CD14-positive monocyte (primary cell): ENCODE results near the gene RPL9. TPM values are rescaled to one million over a fixed set of nuclear protein-coding genes. Genes with fewer than 3 reads are reported as not detected.

Experiments
- DNase-seq, 3 donors: peaks; one replicate each; pipeline ENCODE4 v3.0.0-alpha.2; 2011 to 2022
- H2AFZ ChIP-seq: 2 replicates; pipeline ENCODE4 v1.6.0; 2012; ENCODE audit warnings: mild to moderate bottlenecking, low read depth, low read length, inconsistent platforms; ENCODE audit not compliant: insufficient read depth, poor library complexity, severe bottlenecking
- H3K27ac ChIP-seq, 2 donors: 1 replicate in 1 of 2; 2 replicates in 1 of 2; pipeline ENCODE4 v1.5.1; 2012 to 2013; ENCODE audit warnings: low read length in 2 of 2, control low read depth in 1 of 2, inconsistent platforms in 1 of 2, low read depth in 1 of 2, mild to moderate bottlenecking in 1 of 2
- H3K27me3 ChIP-seq, 2 donors: one replicate each; pipeline versions ENCODE4 v1.6.0 to v1.6.1; 2011 to 2013; ENCODE audit warnings: low read length in 2 of 2; ENCODE audit not compliant: control insufficient read depth in 2 of 2, insufficient read depth in 2 of 2
- H3K36me3 ChIP-seq, 2 donors: replicated peaks in 1 of 2; 1 replicate in 1 of 2; 2 replicates in 1 of 2; pipeline versions ENCODE4 v1.5.1 to v1.6.1; 2012 to 2013; ENCODE audit warnings: low read length in 2 of 2, control low read depth in 1 of 2, inconsistent platforms in 1 of 2, mild to moderate bottlenecking in 1 of 2; ENCODE audit not compliant: insufficient read depth in 2 of 2, control insufficient read depth in 1 of 2
- H3K4me1 ChIP-seq, 2 donors: 1 replicate in 1 of 2; 2 replicates in 1 of 2; pipeline versions ENCODE4 v1.5.1 to v1.6.1; 2012 to 2013; ENCODE audit warnings: low read length in 2 of 2, control low read depth in 1 of 2, inconsistent platforms in 1 of 2, mild to moderate bottlenecking in 1 of 2, moderate library complexity in 1 of 2; ENCODE audit not compliant: insufficient read depth in 2 of 2, control insufficient read depth in 1 of 2
- H3K4me2 ChIP-seq: replicated peaks from 2 replicates; pipeline ENCODE3; 2012; ENCODE audit warnings: low read length, moderate library complexity, mild to moderate bottlenecking; ENCODE audit not compliant: poor library complexity, severe bottlenecking; ENCODE audit errors: extremely low read depth
- H3K4me3 ChIP-seq, 3 experiments: fragments of 200-600 bp in 1 of 3; sonication (generic) in 1 of 3; replicated peaks in 1 of 3; 1 replicate in 2 of 3; 2 replicates in 1 of 3; pipeline ENCODE4 v1.5.1; 2011 to 2013; ENCODE audit warnings: low read length in 3 of 3, mild to moderate bottlenecking in 3 of 3, control low read depth in 2 of 3, low read depth in 2 of 3, inconsistent platforms in 1 of 3, moderate library complexity in 1 of 3
- H3K79me2 ChIP-seq: 2 replicates; pipeline ENCODE4 v1.6.0; 2012; ENCODE audit warnings: mild to moderate bottlenecking, control low read depth, inconsistent platforms, low read length, moderate library complexity; ENCODE audit not compliant: insufficient read depth
- H3K9ac ChIP-seq: 2 replicates; pipeline ENCODE4 v1.6.0; 2017; ENCODE audit warnings: low read length, mild to moderate bottlenecking; ENCODE audit not compliant: insufficient read depth, poor library complexity, severe bottlenecking
- H3K9me3 ChIP-seq, 2 donors: replicated peaks in 1 of 2; 1 replicate in 1 of 2; 2 replicates in 1 of 2; pipeline versions ENCODE4 v1.5.1 to v1.6.1; 2012 to 2013; ENCODE audit warnings: low read length in 2 of 2, control low read depth in 1 of 2; ENCODE audit not compliant: control insufficient read depth in 1 of 2, insufficient read depth in 1 of 2
- H4K20me1 ChIP-seq: 2 replicates; pipeline ENCODE4 v1.6.0; 2012; ENCODE audit warnings: mild to moderate bottlenecking, low read length, control low read depth, moderate library complexity; ENCODE audit not compliant: insufficient read depth
- H3K27ac Mint-ChIP-seq, 7 donors: one replicate each; pipeline ENCODE4 v1.8.0; 2020; ENCODE audit warnings: mild to moderate bottlenecking in 7 of 7, mixed read lengths in 7 of 7, moderate library complexity in 6 of 7, inconsistent platforms in 2 of 7
- H3K27me3 Mint-ChIP-seq, 3 donors: one replicate each; pipeline ENCODE4 v1.8.0; 2021 to 2022; ENCODE audit warnings: low read depth in 3 of 3, mild to moderate bottlenecking in 3 of 3, mixed read lengths in 3 of 3, moderate library complexity in 3 of 3, inconsistent platforms in 1 of 3
- H3K36me3 Mint-ChIP-seq, 2 donors: one replicate each; pipeline ENCODE4 v1.8.0; 2020; ENCODE audit warnings: mixed read lengths in 2 of 2, inconsistent platforms in 1 of 2, mild to moderate bottlenecking in 1 of 2
- H3K4me1 Mint-ChIP-seq: one replicate; pipeline ENCODE4 v1.8.0; 2020; ENCODE audit warnings: mild to moderate bottlenecking, mixed read lengths
- H3K4me3 Mint-ChIP-seq, 2 donors: one replicate each; pipeline ENCODE4 v1.8.0; 2020; ENCODE audit warnings: mild to moderate bottlenecking in 2 of 2, mixed read lengths in 2 of 2, moderate library complexity in 1 of 2
- H3K9me3 Mint-ChIP-seq, 7 donors: one replicate each; pipeline ENCODE4 v1.8.0; 2020 to 2022; ENCODE audit warnings: mixed read lengths in 7 of 7, mild to moderate bottlenecking in 6 of 7, moderate library complexity in 6 of 7, inconsistent platforms in 2 of 7
- CTCF ChIP-seq: fragments of 200-600 bp; IDR thresholded peaks from one replicate; pipeline ENCODE4 v1.8.0; 2022; ENCODE audit warnings: antibody characterized with exemption, mild to moderate bottlenecking
- intact Hi-C, 2 donors: fragments of 100-400 bp; cut with micrococcal nuclease; formaldehyde crosslinking; loops; one replicate each; pipeline versions ENCODE4 v1.15.0 to v1.15.1; 2023
- polyA plus RNA-seq, 3 donors: library from polyadenylated mRNA; depleted of rRNA in 1 of 3; unstranded in 2 of 3; stranded (reverse) in 1 of 3; fragments of 300-500 nt in 2 of 3; fragments of >200 nt in 1 of 3; fragmentation: Illumina TruSeq in 2 of 3; gene quantifications; 1 replicate in 2 of 3; 2 replicates in 1 of 3; pipeline ENCODE4 v1.2.3, GENCODE V29; 2012 to 2021

The RPL9 gene
- polyA plus RNA-seq, 3 donors = 821 to 1,937 (median 828) TPM

GRCh38 chr4:39502019-39502663 lies 43.4 kb upstream of the RPL9 start:
- no peak for TF ChIP-seq CTCF

DNA sequence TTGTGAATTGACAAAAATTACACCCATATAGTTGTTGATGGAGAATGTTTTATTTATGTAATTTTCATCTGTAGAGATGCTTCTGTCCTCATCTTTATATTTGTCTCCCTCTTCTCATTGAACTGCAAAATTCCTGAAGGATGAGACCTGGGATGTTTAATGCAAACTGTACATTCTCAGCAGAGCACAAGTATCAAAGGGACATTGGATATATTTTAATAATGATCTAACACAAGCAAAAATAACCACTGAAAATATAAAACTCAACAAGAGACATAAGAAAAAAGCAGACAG lies 40.0 kb upstream of the RPL9 start:
- no peaks in the 10 kb centered on the region for H3K79me2 ChIP-seq
- Mint-ChIP-seq H3K27me3 (no peaks in the 10 kb centered on the region), H3K9me3 (no peaks in the 10 kb centered on the region), H3K4me1 (no peaks in the 10 kb centered on the region), H3K36me3 (peaks cover 39 to 56% of the 10 kb centered on the region in 2 donors), H3K27ac (no peak overlapping the region), H3K4me3 (no peak overlapping the region)
- H3K4me1 ChIP-seq = no peaks in the 10 kb centered on the region
- H3K4me3 ChIP-seq = no peak overlapping the region
- H3K27ac ChIP-seq = no peak overlapping the region
- no peak overlapping the region for H3K4me2 ChIP-seq
- peaks cover 32 to 44% of the 10 kb centered on the region in 2 donors for H3K36me3 ChIP-seq
- intact Hi-C loops = no loop called here
- no peaks in the 10 kb centered on the region for H3K27me3 ChIP-seq
- DNase-seq = no peak
- no peaks in the 10 kb centered on the region for H3K9me3 ChIP-seq
- no peaks in the 10 kb centered on the region for H4K20me1 ChIP-seq
- H3K9ac ChIP-seq = no peak overlapping the region
- no peak overlapping the region for H2AFZ ChIP-seq
- TF ChIP-seq CTCF = no peak

More at GRCh38 chr4:39502019-39502663, 43.4 kb upstream of the RPL9 start:
- intact Hi-C loops = no loop called here
- Histone ChIP-seq H3K36me3 (peaks cover 59 to 78% of the 10 kb centered on the region in 2 donors), H3K4me3 (no peak overlapping the region), H3K79me2 (no peaks in the 10 kb centered on the region), H3K9me3 (no peaks in the 10 kb centered on the region), H3K27me3 (no peaks in the 10 kb centered on the region), H2AFZ (no peak overlapping the region), H3K4me1 (no peaks in the 10 kb centered on the region), H4K20me1 (no peaks in the 10 kb centered on the region), H3K9ac (no peak overlapping the region), H3K4me2 (no peak overlapping the region), H3K27ac (no peak overlapping the region)
- Mint-ChIP-seq H3K27ac (no peak overlapping the region), H3K27me3 (no peaks in the 10 kb centered on the region), H3K36me3 (peaks cover 62 to 83% of the 10 kb centered on the region in 2 donors), H3K4me3 (no peak overlapping the region), H3K9me3 (no peaks in the 10 kb centered on the region), H3K4me1 (no peaks in the 10 kb centered on the region)
- DNase-seq = no peak
